T47D (cell line): ENCODE results near the gene FBXW7.

Experiments used
- DNase-seq, 2 experiments: peaks; one replicate each; pipeline versions ENCODE4 v3.0.0 to v3.0.0-alpha.2; 2011 to 2012; ENCODE audit warnings: low read depth in 1 of 2, low spot score in 1 of 2
- JUND ChIP-seq: IDR thresholded peaks from 2 replicates; pipeline ENCODE4 v1.6.1; 2012; ENCODE audit warnings: low read depth
- in situ Hi-C: cut with HindIII; loops from 2 replicates; pipeline ENCODE4 v1.10.0; 2016; ENCODE audit warnings: low sequenced_read_pairs, low pct_unique_long_range_greater_than_20kb

The FBXW7 gene

GRCh38 chr4:152522754-152523153 is 13.1 kb downstream of the FBXW7 start:
- no peak for DNase-seq
- no peak for TF ChIP-seq JUND
- in situ Hi-C loops, result no loop called here

GRCh38 chr4:152522245-152522644 is 13.6 kb downstream of the FBXW7 start:
- no peak for DNase-seq
- in situ Hi-C loops, result no loop called here
- TF ChIP-seq JUND, result no peak

DNA sequence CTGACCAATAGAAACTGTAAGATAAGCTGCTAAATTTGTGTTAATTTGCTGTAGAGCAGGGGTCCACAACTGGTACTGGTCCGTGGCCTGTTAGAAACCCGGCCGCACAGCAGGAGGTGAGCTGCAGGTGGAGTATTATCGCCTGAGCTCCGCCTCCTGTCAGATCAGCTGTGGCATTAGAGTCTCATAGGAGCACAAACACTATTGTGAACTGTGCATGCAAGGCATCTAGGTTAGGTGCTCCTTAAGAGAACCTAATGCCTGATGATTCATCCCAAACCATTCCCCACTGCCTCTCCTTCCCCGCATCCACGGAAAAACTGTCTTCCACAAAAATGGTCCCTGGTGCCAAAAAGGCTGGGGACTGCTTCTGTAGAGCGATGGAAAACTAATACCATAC is 19.7 kb downstream of the FBXW7 start:
- no peak for TF ChIP-seq JUND
- DNase-seq, result no peak
- in situ Hi-C loops, result no loop called here

DNA sequence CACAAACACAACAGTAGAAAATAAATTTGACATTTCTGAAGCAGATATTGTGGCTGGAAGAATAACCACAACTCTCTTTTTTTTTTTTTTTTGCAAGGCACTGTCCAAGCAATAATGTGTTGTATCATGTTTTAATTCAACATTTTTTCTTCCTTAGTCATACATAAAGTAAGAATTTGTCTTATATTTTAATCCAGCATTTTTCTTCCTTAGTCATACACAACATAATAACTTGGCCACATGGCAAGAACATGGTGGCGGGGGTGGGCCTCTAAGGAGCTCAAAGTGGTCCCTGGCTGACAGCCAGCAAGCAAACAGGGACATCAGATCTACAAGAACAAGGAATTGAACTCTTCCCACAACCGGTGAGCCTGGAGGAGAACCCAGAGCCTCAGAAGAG is 20.2 kb downstream of the FBXW7 start:
- TF ChIP-seq JUND, result no peak
- in situ Hi-C loops, result no loop called here
- DNase-seq, result no peak

- in situ Hi-C loops, result no loop called here
- TF ChIP-seq JUND, result no peak
Measured at GRCh38 chr4:152514356-152514755, 21.5 kb downstream of the FBXW7 start.

DNA sequence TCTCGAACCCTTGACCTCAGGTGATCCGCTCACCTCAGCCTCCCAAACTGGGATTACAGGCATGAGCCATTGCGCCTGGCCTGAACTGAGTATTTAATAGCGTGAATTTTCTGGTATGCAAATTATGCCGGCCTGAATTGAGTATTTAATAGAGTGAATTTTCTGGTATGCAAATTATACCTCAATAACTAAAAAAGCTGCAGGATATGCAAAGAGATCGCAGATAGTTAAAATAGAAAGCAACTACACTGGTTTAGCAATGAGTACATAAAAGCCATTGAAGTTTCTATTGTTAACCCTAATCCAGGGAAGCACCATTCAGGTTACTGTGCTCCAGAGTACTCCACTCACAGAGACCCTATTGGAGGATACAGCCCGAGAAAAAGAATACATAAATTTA is 22.8 kb downstream of the FBXW7 start:
- in situ Hi-C loops, result no loop called here
- no peak for DNase-seq
- TF ChIP-seq JUND, result no peak

More at GRCh38 chr4:152514356-152514755, 21.5 kb downstream of the FBXW7 start:
- DNase-seq, result no peak

DNA sequence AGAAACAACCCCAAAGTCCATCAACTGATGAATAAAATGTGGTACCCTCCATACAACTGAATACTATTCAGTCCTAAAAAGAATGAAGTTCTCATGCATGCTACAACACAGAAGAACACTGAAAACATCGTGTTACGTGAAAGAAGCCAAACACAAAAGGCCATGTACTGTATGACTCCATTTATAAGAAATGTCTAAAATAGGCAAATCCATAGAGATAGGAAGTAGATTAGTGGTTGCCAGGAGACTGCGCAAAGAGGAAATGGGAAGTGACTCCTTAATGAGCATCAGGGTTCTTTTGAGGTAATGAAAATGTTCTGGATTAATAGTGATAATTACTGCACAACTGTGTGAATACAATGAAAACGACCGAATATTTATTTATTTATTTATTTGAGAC is 23.4 kb downstream of the FBXW7 start:
- no peak for TF ChIP-seq JUND
- no peak for DNase-seq
- in situ Hi-C loops, result no loop called here

- no peak for DNase-seq
- in situ Hi-C loops, result no loop called here
- no peak for TF ChIP-seq JUND
Measured at GRCh38 chr4:152510349-152511147, 25.3 kb downstream of the FBXW7 start.

DNA sequence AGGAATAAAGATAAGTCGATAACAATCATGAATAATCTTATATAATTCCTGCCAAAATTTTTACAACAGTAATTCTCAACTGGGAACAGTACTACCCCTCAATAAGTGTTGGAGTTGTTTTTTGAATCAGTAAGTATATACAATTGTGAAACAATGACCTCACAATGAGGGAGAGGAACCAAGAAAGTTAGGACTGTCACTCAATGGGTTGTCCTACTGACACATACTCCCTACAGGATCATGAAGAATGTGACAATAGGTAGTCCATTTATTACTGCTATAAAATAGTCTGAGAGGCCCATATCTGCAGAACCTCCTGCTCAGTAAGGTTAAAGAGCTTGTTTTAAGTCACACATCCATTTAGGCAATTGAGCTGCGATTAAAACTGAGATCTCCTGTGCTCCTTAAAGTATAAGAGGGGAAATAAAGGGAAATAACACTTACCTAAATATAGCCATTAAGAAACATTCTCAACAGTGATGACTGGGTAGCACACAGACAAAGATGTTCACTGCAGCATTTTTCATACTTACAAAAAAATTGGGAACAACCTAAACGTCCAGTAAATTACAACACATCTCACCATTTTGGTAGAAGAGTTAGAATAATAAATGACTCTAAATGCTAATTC is 26.2 kb downstream of the FBXW7 start:
- in situ Hi-C loops, result no loop called here
- DNase-seq, result no peak
- no peak for TF ChIP-seq JUND

DNA sequence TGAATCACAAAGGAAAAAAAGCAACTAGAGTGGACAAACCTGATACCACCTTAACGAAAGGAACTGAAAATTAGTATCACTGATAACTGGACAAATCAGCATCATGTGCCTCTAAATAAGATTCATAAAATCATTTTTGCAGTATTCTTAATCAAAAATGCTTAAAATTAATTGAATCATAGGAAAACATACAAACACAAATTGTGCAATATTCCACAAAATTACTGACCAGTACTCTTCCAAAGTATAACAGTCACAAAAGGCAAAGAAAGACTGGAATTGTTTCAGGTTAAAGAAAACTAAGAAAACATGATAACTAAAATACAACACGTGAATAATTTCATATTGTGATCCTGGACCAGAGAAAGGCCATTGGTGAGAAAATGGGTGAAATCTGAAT is 27.1 kb downstream of the FBXW7 start:
- in situ Hi-C loops, result no loop called here
- DNase-seq, result no peak
- TF ChIP-seq JUND, result no peak

DNA sequence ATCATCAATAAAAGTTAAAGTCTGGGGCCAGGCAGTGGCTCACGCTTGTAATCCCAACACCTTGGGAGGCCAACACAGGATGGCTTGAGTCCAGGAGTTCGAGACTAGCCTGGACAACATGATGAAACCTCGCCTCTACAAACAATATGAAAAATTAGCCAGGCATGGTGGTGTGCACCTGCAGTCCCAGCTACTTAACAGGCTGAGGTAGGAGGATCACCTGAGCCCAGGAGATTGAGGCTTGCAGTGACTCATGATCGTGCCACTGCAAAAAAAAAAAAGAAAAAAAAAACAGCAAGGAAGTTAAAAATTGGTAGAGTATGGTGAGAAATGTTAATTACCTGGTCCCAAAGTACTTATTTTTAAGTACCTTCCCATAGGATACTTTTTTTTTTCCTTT is 27.5 kb downstream of the FBXW7 start:
- no peak for TF ChIP-seq JUND
- in situ Hi-C loops, result no loop called here
- no peak for DNase-seq

DNA sequence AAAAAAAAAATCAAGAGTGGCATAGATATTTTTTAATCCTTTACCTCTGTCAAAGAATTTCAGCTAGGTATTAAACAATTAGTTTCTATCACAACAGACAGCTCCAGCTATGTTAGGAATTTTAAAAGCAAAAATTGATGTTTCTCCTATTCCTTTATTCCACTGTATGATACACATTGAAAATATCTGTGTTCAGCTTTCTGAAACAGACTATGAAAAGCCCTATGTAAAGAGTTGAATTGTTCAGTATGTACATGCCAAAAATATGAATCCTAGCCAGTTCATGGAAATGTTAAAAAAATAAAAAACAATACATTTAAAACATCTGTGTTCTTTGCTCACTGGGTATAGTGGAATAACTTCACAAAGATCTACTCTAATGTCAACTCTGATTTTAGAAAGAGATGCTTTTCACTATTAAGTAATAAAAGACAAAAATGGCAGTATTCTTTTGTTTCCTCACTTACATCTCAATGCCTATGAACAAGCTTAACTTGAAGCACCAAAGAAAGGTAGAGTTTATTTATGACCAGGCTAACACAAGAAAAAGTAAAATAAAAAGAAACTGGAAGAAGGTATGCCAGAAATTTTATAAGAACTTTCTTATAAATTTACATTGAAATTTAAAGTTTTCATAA is 32.1 kb downstream of the FBXW7 start:
- in situ Hi-C loops, result no loop called here
- no peak for TF ChIP-seq JUND
- DNase-seq, result no peak

DNA sequence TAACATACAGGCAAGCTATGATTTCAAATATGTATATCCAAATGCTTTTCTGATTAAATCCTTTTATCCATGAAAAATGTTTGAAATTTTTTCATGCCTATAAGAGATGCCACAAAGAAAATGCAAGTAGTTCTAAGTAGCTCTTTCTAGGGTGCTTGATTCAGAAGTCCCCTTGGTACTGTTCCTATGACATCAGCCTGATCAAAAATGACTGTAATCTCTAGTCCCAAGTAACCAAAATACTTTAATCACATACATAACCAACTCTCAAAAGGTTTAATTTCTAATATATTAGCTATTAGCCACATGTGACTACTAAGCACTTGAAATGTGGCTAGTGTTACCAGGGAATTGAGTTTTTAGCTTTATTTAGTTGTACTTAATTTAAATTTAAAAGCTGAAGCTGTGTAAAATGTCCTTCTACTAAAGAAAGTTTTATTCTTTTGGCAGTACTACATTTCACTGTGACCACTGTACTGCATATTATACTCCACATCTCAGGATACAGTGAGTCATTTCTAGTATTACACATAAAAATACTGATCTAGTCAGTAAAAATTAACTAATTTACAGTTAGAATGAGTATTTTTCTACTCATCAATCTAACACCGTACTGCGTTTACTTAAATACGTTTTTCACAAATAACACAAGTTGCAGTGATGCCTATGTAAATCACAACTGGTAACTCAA is 33.9 kb downstream of the FBXW7 start:
- DNase-seq, result no peak
- no peak for TF ChIP-seq JUND
- in situ Hi-C loops, result no loop called here
